Prostate gland (tissue), 2 donors: ENCODE data around the gene TOP2A.

Source experiments
- POLR2A ChIP-seq: fragments of 450-650 bp; IDR thresholded peaks from one replicate; pipeline ENCODE4 v1.6.1; 2016; ENCODE audit warnings: antibody characterized with exemption, mild to moderate bottlenecking
- TF ChIP-seq, protein P1 (sequence below), 4 experiments: fragments of 200-600 bp in 2 of 4; fragments of 450-650 bp in 2 of 4; sonication (generic) in 2 of 4; IDR thresholded peaks; 1 replicate in 3 of 4; 2 replicates in 1 of 4; pipeline ENCODE4 v1.5.1; 2016 to 2019; ENCODE audit warnings: antibody characterized with exemption in 4 of 4, mild to moderate bottlenecking in 2 of 4, moderate library complexity in 2 of 4

DNA sequence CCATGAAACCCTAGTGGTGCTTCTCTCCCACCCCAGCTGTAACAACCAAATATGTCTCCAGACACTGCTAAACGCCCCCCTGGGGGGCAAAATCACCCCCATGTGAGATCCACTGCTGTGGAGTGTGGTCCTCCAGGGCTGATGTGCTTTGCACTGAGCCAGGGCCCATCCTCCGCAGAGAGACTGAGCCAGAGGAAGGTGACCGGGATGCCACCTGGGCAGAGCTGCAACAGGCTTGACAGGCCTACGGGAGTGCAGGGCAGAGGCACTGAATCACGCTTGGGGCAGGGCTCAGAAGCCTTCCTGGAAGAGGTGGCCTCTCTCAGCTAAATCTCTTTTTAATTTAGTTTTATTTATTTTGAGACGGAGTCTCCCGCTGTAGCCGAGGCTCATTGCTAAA is 57.6 kb downstream of the TOP2A start:
- TF ChIP-seq, protein P1, sequence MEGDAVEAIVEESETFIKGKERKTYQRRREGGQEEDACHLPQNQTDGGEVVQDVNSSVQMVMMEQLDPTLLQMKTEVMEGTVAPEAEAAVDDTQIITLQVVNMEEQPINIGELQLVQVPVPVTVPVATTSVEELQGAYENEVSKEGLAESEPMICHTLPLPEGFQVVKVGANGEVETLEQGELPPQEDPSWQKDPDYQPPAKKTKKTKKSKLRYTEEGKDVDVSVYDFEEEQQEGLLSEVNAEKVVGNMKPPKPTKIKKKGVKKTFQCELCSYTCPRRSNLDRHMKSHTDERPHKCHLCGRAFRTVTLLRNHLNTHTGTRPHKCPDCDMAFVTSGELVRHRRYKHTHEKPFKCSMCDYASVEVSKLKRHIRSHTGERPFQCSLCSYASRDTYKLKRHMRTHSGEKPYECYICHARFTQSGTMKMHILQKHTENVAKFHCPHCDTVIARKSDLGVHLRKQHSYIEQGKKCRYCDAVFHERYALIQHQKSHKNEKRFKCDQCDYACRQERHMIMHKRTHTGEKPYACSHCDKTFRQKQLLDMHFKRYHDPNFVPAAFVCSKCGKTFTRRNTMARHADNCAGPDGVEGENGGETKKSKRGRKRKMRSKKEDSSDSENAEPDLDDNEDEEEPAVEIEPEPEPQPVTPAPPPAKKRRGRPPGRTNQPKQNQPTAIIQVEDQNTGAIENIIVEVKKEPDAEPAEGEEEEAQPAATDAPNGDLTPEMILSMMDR (IDR thresholded peaks at IDR 0.05): no peak
- no peak for TF ChIP-seq POLR2A
